SW480 (cell line): ENCODE measurements around the gene CD22.
"Not testable (repeated sequence)": the region's sequence is repeated elsewhere in the genome, so short reads cannot be mapped to it uniquely, and the experiment has no call there.

Experiments used
- DNase-seq: peaks from one replicate; pipeline ENCODE4 v3.0.0-alpha.2; 2016; ENCODE audit warnings: low spot score

Gene CD22

DNA sequence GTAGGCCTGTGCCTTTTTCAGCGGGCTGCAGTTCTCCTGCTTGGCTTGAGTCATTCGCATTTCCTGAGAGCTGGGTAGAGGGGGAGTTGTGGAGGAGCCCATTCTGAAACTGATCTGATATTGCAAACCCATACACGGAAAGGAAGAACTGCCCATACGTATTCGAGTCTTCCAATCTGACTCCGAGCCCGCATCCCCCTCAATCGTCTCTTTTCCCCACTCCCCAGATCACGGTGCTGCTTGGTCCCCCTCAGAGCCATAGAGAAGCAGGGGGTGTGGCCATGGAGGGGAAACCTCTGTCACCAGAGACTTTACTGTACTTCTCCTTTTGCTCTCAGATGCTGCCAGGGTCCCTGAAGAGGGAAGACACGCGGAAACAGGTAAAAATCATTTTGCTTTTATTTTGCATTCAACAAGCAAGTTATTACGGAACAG lies at the start of gene CD22:
TSS of gene CD22 (plus strand) at position 337 of the 435 bp plus-strand sequence. CDS start 2,854 bp downstream, outside the sequence.
- DNase-seq = no peak

DNA sequence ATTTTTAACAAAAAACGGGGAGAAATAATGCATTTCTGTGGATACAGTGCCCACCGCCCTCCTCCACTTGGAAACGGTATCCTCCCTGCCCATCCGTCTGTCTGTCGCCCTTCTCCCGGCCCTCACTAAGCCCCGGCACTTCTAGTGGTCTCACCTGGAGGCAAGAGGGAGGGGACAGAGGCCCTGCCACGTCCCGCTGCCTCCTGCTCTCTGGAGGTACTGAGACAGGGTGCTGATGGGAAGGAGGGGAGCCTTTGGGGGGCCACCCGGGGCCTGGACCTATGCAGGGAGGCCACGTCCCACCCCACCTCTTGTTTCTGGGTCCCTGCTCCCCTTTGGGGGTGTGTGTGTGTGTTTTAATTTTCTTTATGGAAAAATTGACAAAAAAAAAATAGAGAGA lies 49.6 kb upstream of the CD22 start:
- no peak for DNase-seq

GRCh38 chr19:35279985-35280821 lies 48.8 kb upstream of the CD22 start:
- no peak for DNase-seq

DNA sequence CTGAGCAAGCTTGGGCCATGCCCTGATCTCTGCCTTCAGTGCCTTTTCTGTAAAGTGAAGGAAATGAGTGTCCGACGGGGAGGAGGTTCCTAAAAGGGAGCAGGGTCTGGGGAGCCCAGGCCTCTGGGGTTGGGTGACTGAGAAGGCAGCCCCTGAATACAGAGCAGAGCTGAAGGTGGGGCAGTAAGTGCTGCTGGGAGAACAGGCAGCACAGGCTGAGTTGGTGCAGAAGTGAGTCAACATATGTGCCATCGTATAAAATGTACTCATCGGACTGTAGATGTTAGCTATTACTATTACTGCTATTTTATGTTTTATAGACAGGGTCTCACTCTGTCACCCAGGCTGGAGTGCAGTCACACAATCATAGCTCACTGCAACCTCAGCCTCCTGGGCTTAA lies 47.7 kb upstream of the CD22 start:
- no peak for DNase-seq

- no peak for DNase-seq
Observed at GRCh38 chr19:35284153-35285094, 44.6 kb upstream of the CD22 start.

- no peak for DNase-seq
Observed at GRCh38 chr19:35285095-35285449, 43.9 kb upstream of the CD22 start.

DNA sequence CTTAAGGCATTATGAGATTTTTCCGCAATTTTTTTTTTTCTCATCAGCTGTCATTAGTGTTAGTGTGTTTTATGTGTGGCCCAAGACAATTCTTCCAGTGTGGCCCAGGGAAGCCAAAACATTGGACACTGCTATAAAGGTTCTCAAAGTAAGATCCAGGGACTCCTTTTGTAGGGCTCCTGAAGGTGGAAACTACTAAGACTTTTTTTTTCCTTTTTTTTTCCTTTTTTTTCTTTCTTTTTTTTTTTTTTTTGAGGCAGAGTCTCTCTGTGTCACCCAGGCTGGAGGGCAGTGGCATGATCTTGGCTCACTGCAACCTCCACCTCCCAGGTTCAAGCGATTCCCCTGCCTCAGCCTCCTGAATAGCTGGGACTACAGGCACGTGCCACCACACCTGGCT lies 43.5 kb upstream of the CD22 start:
- not testable (repeated sequence) for DNase-seq

DNA sequence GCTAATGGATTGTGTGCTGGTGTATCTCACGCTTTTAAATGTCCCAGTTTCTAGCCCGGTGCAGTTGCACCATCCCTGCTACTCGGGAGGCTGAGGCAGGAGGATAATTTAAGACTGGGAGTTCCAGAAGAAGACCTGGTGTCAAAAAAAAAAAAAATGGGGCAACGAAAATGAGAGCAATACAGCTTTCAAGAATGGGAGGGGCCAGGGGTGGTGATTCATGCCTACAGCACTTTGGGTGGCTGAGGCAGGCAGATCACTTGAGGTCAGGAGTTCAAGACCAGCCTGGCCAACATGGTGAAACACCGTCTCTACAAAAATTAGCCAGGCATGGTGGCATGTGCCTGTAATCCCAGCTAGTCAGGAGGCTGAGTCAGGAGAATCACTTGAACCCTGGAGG lies 42.9 kb upstream of the CD22 start:
- DNase-seq = not testable (repeated sequence)

- DNase-seq = no peak
Observed at GRCh38 chr19:35287713-35288112, 41.3 kb upstream of the CD22 start.

DNA sequence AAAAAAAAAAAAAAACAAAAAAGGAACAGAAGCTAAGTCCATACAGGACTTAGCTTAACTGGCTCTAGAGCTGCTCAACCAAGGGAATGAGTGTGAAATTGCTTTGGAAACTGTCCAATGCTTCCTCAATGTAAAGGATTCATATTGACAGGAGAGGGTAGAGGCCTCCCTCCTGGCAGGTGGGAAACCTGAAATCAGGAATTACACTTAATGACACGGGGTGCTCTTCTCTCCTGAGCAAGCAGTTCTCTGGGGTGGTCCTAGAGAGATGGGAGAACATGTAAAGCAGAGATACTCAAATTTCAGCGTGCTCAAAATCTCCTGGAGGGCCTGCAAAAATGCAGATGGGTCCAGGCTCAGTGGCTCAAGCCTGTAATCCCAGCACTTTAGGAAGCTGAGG lies 40.7 kb upstream of the CD22 start:
- DNase-seq = no peak

DNA sequence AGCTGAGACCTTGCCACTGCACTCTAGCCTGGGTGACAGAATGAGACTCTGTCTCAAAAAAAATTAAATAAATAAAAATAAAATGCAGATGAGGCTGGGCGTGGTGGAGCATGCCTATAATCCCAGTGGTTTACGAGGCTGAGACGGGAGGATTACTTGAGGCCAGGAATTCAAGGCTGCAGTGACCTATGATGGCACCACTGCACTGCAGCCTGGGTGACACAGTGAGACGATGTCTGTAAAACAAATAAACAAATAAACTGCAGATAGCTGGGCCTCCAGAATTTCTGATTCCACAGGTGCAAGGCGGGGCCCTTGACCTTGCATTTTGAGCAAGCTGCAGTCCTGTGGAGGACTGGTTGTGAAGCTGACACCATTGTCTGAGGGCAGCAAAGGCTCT lies 40.1 kb upstream of the CD22 start:
- DNase-seq = no peak

DNA sequence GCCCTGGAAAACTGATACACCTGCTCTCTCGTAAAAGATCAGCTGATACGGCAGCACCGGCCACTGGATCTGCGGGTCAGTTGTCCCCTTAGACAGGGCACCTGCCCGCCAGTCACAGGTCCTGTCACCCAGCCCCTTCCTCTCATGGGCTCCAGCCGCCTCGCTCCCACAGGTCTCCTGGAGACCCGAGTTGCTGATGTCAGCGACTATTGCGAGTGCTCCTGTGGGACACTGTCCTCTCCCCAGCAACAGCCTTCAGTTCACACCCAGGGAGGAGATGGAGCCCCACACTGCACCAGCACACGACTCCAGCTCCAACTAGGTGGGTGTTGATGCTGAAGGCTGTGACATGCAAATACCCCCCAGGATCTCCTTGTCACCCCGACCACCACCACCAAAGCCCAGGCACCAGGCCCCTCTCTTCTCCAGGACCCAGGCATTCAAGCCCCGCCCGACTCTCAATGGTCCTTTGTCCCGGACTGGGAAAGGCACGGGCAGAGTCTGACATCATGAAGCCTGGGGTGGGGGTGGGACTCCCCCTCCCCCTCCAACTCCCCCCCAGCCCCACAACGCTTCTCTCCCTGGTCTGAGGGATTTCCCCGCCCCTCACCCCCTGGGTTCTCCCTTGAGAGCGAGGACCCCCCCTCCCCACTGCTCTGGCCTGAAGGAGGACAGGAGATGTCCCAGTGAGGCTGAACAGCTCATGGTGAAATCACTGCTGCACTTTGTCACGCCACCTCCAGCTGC lies 38.4 kb upstream of the CD22 start:
- DNase-seq = no peak

DNA sequence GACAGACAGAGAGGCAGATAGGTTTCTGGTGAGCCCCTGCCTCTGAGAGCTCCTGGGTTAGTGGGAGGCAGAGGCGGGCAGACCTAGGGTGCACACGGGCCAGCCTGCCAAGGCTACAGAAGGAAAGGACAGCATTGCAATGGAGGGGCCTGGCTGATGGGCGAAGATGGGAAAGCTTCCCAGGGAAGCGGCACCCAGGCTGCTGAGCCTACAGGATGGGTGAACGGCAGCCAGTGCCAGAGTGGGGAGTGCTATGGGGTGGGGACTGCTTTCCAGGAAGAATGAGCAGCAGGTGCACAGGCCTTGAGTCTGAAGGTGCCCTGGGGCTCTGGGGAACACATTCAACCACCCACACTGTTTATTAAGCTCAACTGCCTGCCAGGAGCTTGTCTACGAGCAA lies 37.7 kb upstream of the CD22 start:
- no peak for DNase-seq

DNA sequence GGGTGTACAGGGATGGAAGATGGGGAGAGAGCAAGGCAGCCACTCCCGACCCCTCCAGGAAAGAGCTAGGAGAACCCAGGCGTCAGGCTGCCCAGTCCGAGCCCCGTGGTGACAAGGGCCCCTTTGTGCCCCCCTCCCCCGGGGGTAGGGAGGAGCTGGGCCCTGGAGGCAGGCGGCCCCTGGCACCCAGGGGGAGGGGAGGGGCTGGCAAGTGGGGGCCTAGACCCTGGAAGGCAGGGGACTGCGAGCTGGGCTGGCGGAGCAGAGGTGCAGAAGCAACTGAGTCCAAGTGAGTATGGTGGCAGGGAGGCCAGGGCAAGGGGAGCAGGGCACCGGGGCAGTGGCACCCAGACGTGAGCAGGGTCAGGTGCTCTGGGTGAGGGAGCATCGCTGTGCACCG lies 37.1 kb upstream of the CD22 start, which contains the start of gene MAG:
TSS of gene MAG (plus strand) at position 246 of the 400 bp plus-strand sequence. CDS start 3,248 bp downstream, outside the sequence.
- DNase-seq = no peak

DNA sequence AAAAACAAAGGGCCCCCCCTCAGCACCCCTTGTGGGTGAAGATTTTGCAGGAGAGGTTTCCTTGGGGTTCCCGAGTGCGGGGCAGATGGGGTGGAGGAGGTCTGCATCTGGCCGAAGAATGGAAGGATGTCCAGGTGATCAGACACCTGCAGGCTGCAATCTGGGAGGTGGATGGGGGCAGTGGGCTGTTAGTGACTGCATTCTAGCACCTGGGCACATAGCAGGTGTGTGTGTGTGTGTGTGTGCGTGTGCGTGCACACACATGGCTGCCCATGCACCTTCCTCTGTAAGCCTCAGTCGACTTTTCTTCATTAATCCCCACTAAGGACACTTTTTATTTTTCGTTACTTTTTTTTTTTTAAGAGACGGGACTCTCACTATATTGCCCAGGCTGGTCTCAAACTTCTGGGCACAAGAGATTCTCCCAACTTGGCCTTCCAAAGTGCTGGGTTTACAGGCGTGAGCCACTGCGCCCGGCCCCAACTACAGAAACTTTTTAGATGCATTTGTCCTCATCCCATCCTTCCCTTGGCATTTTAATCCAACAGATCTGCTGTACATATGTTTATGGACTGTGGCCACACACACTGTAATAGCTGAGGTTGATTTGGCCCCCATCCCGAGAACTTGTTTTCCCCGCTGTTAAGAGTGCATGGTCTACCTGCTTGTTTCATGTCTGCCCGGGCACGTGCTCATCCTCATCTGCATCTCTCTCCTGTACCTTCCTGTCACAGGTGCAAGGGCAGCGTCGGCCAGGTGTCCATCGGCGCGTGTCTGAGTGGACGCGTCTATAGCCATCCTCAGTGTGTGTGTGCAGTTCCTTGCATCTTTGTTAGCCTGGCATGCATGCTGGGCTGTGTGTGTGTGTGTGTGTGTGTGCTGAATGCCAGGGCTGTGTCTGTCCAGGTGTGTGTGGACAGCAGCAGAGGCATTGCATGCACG lies 36.3 kb upstream of the CD22 start:
- no peak for DNase-seq

GRCh38 chr19:35293363-35293739 lies 35.6 kb upstream of the CD22 start:
- DNase-seq = no peak

DNA sequence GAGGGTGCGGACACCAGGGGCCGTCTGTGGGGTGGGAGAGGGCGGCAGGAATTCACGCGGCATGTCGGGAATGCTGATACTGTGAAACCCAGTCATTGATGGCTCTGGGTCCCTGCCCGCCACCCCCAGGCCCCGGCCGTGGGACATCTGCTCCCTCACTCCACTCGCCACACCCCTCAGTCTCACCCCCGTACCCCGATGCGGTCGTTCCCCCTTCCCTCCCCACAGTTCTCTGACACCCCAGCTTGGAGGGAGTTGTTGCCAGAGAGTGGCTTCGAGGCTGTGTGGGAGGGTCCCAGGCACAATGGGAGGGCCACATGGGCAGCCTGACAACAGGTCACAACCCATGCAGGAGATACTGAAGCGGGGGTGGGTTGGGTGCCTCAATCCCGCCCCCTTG lies 35.2 kb upstream of the CD22 start:
- DNase-seq = no peak

- no peak for DNase-seq
Observed at GRCh38 chr19:35294328-35294727, 34.7 kb upstream of the CD22 start.

- DNase-seq = no peak
Observed at GRCh38 chr19:35294859-35295791, 33.9 kb upstream of the CD22 start.
